Coronary artery (tissue), 2 donors: ENCODE measurements around the gene SCN3A.

ENCODE experiments used
- DNase-seq: peaks from one replicate; pipeline ENCODE4 v3.0.0-alpha.2; 2017; ENCODE audit warnings: low spot score
- H3K27ac ChIP-seq, 2 donors: fragments of 200-600 bp; sonication (generic); one replicate each; pipeline ENCODE4 v1.5.1; 2016 to 2019
- H3K4me3 ChIP-seq: fragments of 200-600 bp; sonication (generic); 2 replicates; pipeline ENCODE4 v1.5.1; 2016; ENCODE audit warnings: mild to moderate bottlenecking, moderate library complexity
- CTCF ChIP-seq: fragments of 200-600 bp; sonication (generic); IDR thresholded peaks from one replicate; pipeline ENCODE4 v1.5.1; 2019; ENCODE audit warnings: antibody characterized with exemption

Gene SCN3A

DNA sequence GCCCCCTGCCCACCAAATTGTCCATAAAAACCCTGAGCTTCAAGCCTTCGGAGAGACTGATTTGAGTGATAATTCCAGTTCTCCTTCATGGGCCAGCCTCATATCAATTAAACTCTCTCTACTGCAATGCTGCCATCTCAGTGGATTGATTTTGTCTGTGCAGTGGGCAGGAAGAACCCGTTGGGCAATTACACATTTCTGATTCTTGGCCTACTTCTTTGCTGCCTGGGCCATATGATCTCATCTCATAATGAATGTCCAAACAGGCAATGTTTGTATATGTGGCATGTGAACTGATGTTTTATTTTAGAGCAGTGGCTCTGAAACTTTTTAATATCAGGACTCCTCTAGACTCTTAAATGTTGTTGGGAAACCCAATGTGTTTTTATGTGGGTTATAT is 147.3 kb downstream of the SCN3A start:
- DNase-seq = no peak
- no peak overlapping the region for H3K27ac ChIP-seq
- no peak overlapping the region for H3K4me3 ChIP-seq
- no peak for TF ChIP-seq CTCF

- no peak for DNase-seq
- H3K4me3 ChIP-seq = no peak overlapping the region
- no peak overlapping the region for H3K27ac ChIP-seq
- TF ChIP-seq CTCF = no peak
Observed at GRCh38 chr2:165055082-165055851, 148.6 kb downstream of the SCN3A start.

- DNase-seq = no peak
- Histone ChIP-seq H3K4me3 (no peak overlapping the region), H3K27ac (no peak overlapping the region)
- TF ChIP-seq CTCF = no peak
Observed at GRCh38 chr2:165054652-165055051, 149.2 kb downstream of the SCN3A start.

GRCh38 chr2:165044505-165045303 is 159.1 kb downstream of the SCN3A start:
- Histone ChIP-seq H3K4me3 (no peak overlapping the region), H3K27ac (no peak overlapping the region)
- no peak for DNase-seq
- no peak for TF ChIP-seq CTCF
